Measurements from ENCODE around the gene PPFIBP1. TPM values are rescaled to one million over a fixed set of nuclear protein-coding genes. Genes with fewer than 3 reads are reported as not detected.

Gene PPFIBP1
- total RNA-seq, 1 donor from 2014 or later = 56.4 TPM

DNA sequence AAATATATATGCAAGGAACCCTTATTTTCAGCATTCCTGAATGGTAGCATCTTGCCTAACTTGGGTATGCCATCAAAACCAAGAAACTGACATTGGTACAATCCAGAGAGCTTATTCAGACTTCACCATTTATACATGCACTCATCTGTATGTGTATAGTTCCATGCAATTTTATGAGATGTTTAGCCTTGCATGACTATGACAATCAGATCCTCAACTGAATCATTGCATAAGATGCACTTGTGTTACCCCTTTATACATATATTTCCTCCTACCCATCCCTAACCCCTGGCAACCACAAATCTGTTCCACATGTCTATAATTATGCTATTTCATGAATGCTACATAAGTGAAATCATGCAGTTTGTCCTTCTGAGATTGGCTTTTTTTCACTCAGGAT, 37.0 kb upstream of the PPFIBP1 start:
- no peaks in the 10 kb centered on the region for H3K36me3 ChIP-seq
- H3K4me1 ChIP-seq = no peaks in the 10 kb centered on the region
- intact Hi-C loops (cut with DNase I) = no loop called here
- no peaks in the 10 kb centered on the region for H3K27me3 ChIP-seq
- no peak overlapping the region for H3K4me3 ChIP-seq
- no peaks in the 10 kb centered on the region for H3K9me3 ChIP-seq
- TF ChIP-seq, protein P1, sequence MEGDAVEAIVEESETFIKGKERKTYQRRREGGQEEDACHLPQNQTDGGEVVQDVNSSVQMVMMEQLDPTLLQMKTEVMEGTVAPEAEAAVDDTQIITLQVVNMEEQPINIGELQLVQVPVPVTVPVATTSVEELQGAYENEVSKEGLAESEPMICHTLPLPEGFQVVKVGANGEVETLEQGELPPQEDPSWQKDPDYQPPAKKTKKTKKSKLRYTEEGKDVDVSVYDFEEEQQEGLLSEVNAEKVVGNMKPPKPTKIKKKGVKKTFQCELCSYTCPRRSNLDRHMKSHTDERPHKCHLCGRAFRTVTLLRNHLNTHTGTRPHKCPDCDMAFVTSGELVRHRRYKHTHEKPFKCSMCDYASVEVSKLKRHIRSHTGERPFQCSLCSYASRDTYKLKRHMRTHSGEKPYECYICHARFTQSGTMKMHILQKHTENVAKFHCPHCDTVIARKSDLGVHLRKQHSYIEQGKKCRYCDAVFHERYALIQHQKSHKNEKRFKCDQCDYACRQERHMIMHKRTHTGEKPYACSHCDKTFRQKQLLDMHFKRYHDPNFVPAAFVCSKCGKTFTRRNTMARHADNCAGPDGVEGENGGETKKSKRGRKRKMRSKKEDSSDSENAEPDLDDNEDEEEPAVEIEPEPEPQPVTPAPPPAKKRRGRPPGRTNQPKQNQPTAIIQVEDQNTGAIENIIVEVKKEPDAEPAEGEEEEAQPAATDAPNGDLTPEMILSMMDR (IDR thresholded peaks at IDR 0.05) = no peak
- H3K27ac ChIP-seq = no peak overlapping the region
- no peak for DNase-seq (ENCODE audit: low spot score in 2 of 2)

DNA sequence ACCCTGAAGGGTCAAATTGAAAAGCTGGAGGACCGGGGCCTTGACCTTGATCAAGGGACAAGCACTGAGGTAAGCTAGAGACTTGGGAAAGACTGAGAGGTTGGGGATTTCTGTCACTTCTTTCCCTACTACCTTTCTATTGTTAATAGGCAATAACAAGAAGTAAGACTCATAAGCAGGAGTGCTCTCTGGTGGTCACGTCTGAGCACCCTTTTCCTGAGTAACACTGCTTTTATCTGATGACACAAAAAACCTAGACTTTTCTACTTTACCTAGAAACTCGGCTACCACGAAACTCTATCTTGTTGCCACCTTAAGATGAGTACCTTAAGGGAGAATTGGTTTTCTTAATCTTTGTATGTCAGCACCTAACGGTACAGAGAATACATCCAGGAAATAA, 35.5 kb upstream of the PPFIBP1 start:
- DNase-seq (ENCODE audit: low spot score in 2 of 2) = no peak
- TF ChIP-seq, protein P1 (IDR thresholded peaks at IDR 0.05) = no peak
- no peaks in the 10 kb centered on the region for H3K36me3 ChIP-seq
- intact Hi-C loops (cut with DNase I) = no loop called here
- H3K9me3 ChIP-seq = no peaks in the 10 kb centered on the region
- no peaks in the 10 kb centered on the region for H3K27me3 ChIP-seq
- no peaks in the 10 kb centered on the region for H3K4me1 ChIP-seq
- no peak overlapping the region for H3K4me3 ChIP-seq
- no peak overlapping the region for H3K27ac ChIP-seq

DNA sequence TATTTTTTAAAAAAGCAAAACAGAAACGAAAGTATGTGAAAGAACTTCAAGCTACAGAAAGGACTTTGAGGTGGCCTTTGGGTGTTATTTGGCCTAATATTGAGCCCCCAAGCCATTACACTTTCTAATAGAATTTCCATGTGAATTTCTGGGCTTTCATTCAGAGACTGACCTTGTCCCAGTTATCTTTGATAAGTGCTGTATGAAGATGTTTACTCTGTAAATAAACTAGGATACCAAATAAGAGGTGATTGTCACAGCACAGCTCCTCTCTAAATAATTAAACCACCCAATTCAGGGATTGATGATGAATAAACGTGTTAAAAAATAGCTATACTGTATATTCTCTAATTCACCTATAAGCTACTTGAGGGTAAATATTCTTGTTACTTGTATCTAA, 32.8 kb upstream of the PPFIBP1 start:
- intact Hi-C loops (cut with DNase I) = no loop called here
- Histone ChIP-seq H3K4me1 (no peaks in the 10 kb centered on the region), H3K9me3 (no peaks in the 10 kb centered on the region), H3K4me3 (no peak overlapping the region), H3K27me3 (no peaks in the 10 kb centered on the region), H3K36me3 (no peaks in the 10 kb centered on the region), H3K27ac (no peak overlapping the region)
- TF ChIP-seq, protein P1 (IDR thresholded peaks at IDR 0.05) = no peak
- no peak for DNase-seq (ENCODE audit: low spot score in 2 of 2)

DNA sequence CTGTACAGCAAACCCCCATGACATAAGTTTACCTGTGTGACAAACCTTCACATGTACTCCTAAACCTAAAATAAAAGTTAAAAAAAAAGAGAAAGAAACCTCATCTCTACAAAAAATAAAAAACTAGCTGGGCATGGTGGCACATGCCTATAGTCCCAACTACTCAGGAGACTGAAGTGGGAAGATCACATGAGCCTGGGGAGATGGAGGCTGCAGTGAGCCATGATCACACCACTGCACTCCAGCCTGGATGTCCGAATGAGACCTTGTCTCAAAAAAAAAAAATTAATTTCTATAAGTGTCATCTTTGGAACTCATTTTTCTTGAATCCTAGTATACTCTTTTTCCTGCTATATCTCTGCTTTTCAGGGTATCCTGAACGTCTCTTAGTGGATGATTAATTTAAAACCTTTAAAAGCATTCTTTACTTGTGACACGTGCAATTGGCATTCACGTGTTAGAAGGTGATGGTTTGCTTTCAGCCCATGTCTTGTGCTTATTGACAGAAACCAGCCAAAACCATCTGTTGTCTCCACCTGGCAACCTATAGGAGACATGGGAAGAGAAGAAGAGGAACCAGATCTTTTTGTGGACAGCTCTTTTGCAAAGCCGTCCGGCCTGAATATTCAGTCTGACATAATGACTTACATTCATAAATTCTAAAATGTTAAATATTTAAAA, 30.6 kb upstream of the PPFIBP1 start:
- Histone ChIP-seq H3K27ac (no peak overlapping the region), H3K9me3 (no peaks in the 10 kb centered on the region), H3K27me3 (no peaks in the 10 kb centered on the region), H3K36me3 (no peaks in the 10 kb centered on the region), H3K4me3 (no peak overlapping the region), H3K4me1 (no peaks in the 10 kb centered on the region)
- intact Hi-C loops (cut with DNase I) = no loop called here
- TF ChIP-seq, protein P1 (IDR thresholded peaks at IDR 0.05) = no peak
- DNase-seq (ENCODE audit: low spot score in 2 of 2) = no peak

DNA sequence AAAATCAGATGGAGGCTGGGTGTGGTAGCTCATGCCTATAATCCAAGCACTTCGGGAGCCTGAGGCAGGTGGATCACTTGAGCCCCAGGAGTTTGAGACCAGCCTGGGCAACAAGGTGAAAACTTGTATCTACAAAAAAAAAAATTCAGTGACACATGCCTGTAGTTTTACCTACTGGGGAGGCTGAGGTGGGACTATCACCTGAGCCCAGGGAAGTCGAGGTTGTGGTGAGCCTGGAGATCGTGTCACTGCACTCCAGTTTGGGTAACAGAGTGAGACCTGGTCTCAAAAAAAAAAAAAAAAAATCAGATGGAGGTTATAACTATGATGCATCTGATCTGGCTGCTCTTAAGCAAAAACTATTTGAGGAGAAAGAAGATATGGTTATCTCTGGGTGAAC, 26.6 kb upstream of the PPFIBP1 start:
- Histone ChIP-seq H3K27ac (no peak overlapping the region), H3K27me3 (no peaks in the 10 kb centered on the region), H3K36me3 (no peaks in the 10 kb centered on the region), H3K9me3 (no peaks in the 10 kb centered on the region), H3K4me3 (no peak overlapping the region), H3K4me1 (no peaks in the 10 kb centered on the region)
- intact Hi-C loops (cut with DNase I) = no loop called here
- DNase-seq (ENCODE audit: low spot score in 2 of 2) = no peak
- TF ChIP-seq, protein P1 (IDR thresholded peaks at IDR 0.05) = no peak

DNA sequence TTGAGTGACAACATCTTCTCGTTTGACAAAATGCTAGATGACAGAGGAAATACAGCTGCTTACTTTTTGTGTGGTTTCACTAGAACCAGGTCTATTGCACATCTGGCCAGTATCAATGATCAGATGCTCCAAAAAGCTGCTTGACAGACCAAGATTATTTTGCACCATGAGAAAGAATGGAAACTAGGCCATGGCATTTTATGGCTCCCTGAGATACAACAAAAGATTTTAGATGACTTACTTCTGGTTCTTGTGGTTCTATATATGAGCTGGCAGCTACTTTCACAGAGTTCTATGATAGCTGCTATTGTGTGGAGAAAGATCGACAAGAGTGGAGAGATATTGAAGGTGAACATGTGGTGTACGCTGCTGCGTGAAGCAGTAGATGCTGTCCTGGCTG, 25.9 kb upstream of the PPFIBP1 start:
- DNase-seq (ENCODE audit: low spot score in 2 of 2) = no peak
- Histone ChIP-seq H3K27ac (no peak overlapping the region), H3K4me3 (no peak overlapping the region), H3K27me3 (no peaks in the 10 kb centered on the region), H3K4me1 (no peaks in the 10 kb centered on the region), H3K9me3 (no peaks in the 10 kb centered on the region), H3K36me3 (no peaks in the 10 kb centered on the region)
- intact Hi-C loops (cut with DNase I) = no loop called here
- TF ChIP-seq, protein P1 (IDR thresholded peaks at IDR 0.05) = no peak
